GM12878 (cell line): ENCODE data around the gene EXOC7.

ENCODE experiments used
- EGR1 ChIP-seq, 2 experiments: IDR thresholded peaks; 1 replicate in 1 of 2; 2 replicates in 1 of 2; pipeline ENCODE4 v1.6.1; 2011 to 2012; ENCODE audit warnings: low read depth in 2 of 2, low read length in 2 of 2, borderline replicate concordance in 1 of 2, mild to moderate bottlenecking in 1 of 2, moderate library complexity in 1 of 2
- EP300 ChIP-seq, 2 experiments: fragments of 150-350 bp in 1 of 2; IDR thresholded peaks; 2 replicates each; pipeline ENCODE4 v1.6.1; 2011 to 2012; ENCODE audit warnings: low read depth in 2 of 2, low read length in 2 of 2, borderline replicate concordance in 1 of 2, improper control_type of control experiment in 1 of 2, inconsistent platforms in 1 of 2; ENCODE audit not compliant: control insufficient read depth in 1 of 2
- EZH2 ChIP-seq: IDR thresholded peaks from 2 replicates; pipeline ENCODE4 v1.6.1; 2012; ENCODE audit warnings: low read depth, mild to moderate bottlenecking, control low read depth, inconsistent platforms, low read length, borderline replicate concordance; ENCODE audit not compliant: control insufficient read depth
- RCOR1 ChIP-seq: conservative IDR thresholded peaks from 2 replicates; pipeline ENCODE4 v1.6.1; 2012; ENCODE audit warnings: low read depth, low read length, improper control_type of control experiment
- SIN3A ChIP-seq: IDR thresholded peaks from 2 replicates; pipeline ENCODE4 v1.6.1; 2012; ENCODE audit warnings: low read depth, low read length, improper control_type of control experiment
- SMC3 ChIP-seq: IDR thresholded peaks from 2 replicates; pipeline ENCODE4 v1.6.1; 2011; ENCODE audit warnings: low read length, improper control_type of control experiment, borderline replicate concordance
- TF ChIP-seq, protein P1 (sequence below): IDR thresholded peaks from 2 replicates; pipeline ENCODE4 v1.6.1; 2011; ENCODE audit warnings: borderline replicate concordance, low read depth, mild to moderate bottlenecking, moderate library complexity, mixed read lengths, low read length; ENCODE audit not compliant: insufficient read depth; ENCODE audit errors: extremely low read length
- TF ChIP-seq, protein P2 (sequence below), 3 experiments: IDR thresholded peaks in 2 of 3; conservative IDR thresholded peaks in 1 of 3; 2 replicates each; pipeline ENCODE4 v1.5.1; 2011; ENCODE audit warnings: low read depth in 3 of 3, low read length in 3 of 3, mild to moderate bottlenecking in 3 of 3, control low read depth in 2 of 3, moderate library complexity in 2 of 3, inconsistent platforms in 1 of 3, mixed read lengths in 1 of 3; ENCODE audit not compliant: control insufficient read depth in 2 of 3, insufficient read depth in 1 of 3; ENCODE audit errors: extremely low read depth in 1 of 3
- TF ChIP-seq, protein P3 (sequence below): IDR thresholded peaks from 2 replicates; pipeline ENCODE4 v1.6.1; 2012; ENCODE audit warnings: low read depth, low read length, improper control_type of control experiment
- TF ChIP-seq, protein P4 (sequence below): fragments of 450-650 bp; IDR thresholded peaks from 2 replicates; pipeline ENCODE4 v1.6.1; 2018; ENCODE audit warnings: mild to moderate bottlenecking, low read depth, moderate library complexity; ENCODE audit not compliant: partially characterized antibody
- TF ChIP-seq, protein P5 (sequence below): IDR thresholded peaks from 2 replicates; pipeline ENCODE4 v1.6.1; 2011; ENCODE audit warnings: mild to moderate bottlenecking, low read depth, low read length, moderate library complexity; ENCODE audit not compliant: insufficient replicate concordance

DNA sequence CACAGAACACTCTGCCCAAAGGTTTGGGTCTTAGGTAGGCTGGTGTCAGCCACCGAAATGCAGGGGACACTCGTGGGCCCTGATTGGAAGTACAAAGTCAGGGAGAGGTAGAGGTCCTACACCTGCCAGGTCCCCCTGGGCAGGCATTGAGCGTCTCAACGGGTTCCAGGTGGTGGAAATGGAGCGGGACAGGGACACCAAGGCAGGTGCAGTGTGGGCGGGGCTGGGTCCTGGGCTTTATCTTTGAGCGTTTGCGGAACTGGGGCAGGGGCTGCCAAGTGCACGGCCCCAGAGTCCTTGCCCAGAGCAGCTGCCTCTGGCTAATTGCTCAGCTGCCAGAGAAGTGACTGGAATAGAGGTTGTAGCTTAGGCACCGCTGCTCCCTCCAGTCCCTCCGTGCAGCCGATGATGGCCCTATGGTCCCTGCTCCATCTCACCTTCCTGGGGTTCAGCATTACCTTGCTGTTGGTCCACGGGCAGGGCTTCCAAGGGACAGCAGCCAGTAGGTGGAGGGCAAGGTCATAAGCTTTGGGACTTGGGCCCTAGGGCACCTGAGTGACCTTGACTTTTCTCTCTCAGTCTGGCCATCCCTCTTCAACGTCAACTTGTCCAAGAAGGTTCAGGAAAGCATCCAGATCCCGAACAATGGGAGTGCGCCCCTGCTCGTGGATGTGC lies 24.6 kb downstream of the EXOC7 start, which contains the start of gene ZACN:
- TF ChIP-seq EP300 (IDR thresholded peaks at IDR 0.05; ENCODE audit: borderline replicate concordance in 1 of 2, control insufficient read depth in 1 of 2, low read depth in 2 of 2, low read length in 2 of 2) (no peak), EZH2 (no peak), EGR1 (IDR thresholded peaks at IDR 0.05; ENCODE audit: borderline replicate concordance in 1 of 2, low read depth in 2 of 2, low read length in 2 of 2) (no peak), SIN3A (no peak), SMC3 (no peak), RCOR1 (no peak)
- TF ChIP-seq, protein P1, sequence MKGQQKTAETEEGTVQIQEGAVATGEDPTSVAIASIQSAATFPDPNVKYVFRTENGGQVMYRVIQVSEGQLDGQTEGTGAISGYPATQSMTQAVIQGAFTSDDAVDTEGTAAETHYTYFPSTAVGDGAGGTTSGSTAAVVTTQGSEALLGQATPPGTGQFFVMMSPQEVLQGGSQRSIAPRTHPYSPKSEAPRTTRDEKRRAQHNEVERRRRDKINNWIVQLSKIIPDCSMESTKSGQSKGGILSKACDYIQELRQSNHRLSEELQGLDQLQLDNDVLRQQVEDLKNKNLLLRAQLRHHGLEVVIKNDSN = no peak
- TF ChIP-seq, protein P2, sequence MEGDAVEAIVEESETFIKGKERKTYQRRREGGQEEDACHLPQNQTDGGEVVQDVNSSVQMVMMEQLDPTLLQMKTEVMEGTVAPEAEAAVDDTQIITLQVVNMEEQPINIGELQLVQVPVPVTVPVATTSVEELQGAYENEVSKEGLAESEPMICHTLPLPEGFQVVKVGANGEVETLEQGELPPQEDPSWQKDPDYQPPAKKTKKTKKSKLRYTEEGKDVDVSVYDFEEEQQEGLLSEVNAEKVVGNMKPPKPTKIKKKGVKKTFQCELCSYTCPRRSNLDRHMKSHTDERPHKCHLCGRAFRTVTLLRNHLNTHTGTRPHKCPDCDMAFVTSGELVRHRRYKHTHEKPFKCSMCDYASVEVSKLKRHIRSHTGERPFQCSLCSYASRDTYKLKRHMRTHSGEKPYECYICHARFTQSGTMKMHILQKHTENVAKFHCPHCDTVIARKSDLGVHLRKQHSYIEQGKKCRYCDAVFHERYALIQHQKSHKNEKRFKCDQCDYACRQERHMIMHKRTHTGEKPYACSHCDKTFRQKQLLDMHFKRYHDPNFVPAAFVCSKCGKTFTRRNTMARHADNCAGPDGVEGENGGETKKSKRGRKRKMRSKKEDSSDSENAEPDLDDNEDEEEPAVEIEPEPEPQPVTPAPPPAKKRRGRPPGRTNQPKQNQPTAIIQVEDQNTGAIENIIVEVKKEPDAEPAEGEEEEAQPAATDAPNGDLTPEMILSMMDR (IDR thresholded peaks at IDR 0.05 in 2 of 3, conservative IDR thresholded peaks at IDR 0.05 in 1 of 3; ENCODE audit: control insufficient read depth in 2 of 3, extremely low read depth in 1 of 3, insufficient read depth in 1 of 3, low read depth in 3 of 3, low read length in 3 of 3) = no peak
- TF ChIP-seq, protein P3, sequence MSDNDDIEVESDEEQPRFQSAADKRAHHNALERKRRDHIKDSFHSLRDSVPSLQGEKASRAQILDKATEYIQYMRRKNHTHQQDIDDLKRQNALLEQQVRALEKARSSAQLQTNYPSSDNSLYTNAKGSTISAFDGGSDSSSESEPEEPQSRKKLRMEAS = no peak
- TF ChIP-seq, protein P4, sequence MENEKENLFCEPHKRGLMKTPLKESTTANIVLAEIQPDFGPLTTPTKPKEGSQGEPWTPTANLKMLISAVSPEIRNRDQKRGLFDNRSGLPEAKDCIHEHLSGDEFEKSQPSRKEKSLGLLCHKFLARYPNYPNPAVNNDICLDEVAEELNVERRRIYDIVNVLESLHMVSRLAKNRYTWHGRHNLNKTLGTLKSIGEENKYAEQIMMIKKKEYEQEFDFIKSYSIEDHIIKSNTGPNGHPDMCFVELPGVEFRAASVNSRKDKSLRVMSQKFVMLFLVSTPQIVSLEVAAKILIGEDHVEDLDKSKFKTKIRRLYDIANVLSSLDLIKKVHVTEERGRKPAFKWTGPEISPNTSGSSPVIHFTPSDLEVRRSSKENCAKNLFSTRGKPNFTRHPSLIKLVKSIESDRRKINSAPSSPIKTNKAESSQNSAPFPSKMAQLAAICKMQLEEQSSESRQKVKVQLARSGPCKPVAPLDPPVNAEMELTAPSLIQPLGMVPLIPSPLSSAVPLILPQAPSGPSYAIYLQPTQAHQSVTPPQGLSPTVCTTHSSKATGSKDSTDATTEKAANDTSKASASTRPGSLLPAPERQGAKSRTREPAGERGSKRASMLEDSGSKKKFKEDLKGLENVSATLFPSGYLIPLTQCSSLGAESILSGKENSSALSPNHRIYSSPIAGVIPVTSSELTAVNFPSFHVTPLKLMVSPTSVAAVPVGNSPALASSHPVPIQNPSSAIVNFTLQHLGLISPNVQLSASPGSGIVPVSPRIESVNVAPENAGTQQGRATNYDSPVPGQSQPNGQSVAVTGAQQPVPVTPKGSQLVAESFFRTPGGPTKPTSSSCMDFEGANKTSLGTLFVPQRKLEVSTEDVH = no peak
- TF ChIP-seq, protein P5, sequence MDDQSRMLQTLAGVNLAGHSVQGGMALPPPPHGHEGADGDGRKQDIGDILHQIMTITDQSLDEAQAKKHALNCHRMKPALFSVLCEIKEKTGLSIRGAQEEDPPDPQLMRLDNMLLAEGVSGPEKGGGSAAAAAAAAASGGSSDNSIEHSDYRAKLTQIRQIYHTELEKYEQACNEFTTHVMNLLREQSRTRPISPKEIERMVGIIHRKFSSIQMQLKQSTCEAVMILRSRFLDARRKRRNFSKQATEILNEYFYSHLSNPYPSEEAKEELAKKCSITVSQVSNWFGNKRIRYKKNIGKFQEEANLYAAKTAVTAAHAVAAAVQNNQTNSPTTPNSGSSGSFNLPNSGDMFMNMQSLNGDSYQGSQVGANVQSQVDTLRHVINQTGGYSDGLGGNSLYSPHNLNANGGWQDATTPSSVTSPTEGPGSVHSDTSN = no peak
